ENCODE results near the gene KIAA0753. TPM values are rescaled to one million over a fixed set of nuclear protein-coding genes. Genes with fewer than 3 reads are reported as not detected.

KIAA0753 gene
- total RNA-seq, 1 experiment from 2014 or later = 5.7 TPM

- Histone ChIP-seq H3K4me3 (no peak overlapping the region), H3K27me3 (no peaks in the 10 kb centered on the region), H3K9me3 (no peaks in the 10 kb centered on the region), H3K36me3 (no peaks in the 10 kb centered on the region)
- DNase-seq = peak; percentile 62
These were observed 88.5 kb downstream of the KIAA0753 start for GRCh38 chr17:6551869-6552531.

GRCh38 chr17:6551356-6551755, 89.2 kb downstream of the KIAA0753 start:
- Histone ChIP-seq H3K4me3 (no peak overlapping the region), H3K36me3 (no peaks in the 10 kb centered on the region), H3K9me3 (no peaks in the 10 kb centered on the region), H3K27me3 (no peaks in the 10 kb centered on the region)
- no peak for DNase-seq

- no peaks in the 10 kb centered on the region for H3K36me3 ChIP-seq
- no peak overlapping the region for H3K4me3 ChIP-seq
- no peaks in the 10 kb centered on the region for H3K27me3 ChIP-seq
- no peak for DNase-seq
- H3K9me3 ChIP-seq = no peaks in the 10 kb centered on the region
These were observed 91.0 kb downstream of the KIAA0753 start for GRCh38 chr17:6549384-6550036.

- Histone ChIP-seq H3K9me3 (no peaks in the 10 kb centered on the region), H3K4me3 (no peak overlapping the region), H3K27me3 (no peaks in the 10 kb centered on the region), H3K36me3 (no peaks in the 10 kb centered on the region)
- DNase-seq = no peak
These were observed 91.8 kb downstream of the KIAA0753 start for GRCh38 chr17:6548578-6549330.

GRCh38 chr17:6548034-6548433, 92.5 kb downstream of the KIAA0753 start:
- Histone ChIP-seq H3K36me3 (no peaks in the 10 kb centered on the region), H3K9me3 (no peaks in the 10 kb centered on the region), H3K4me3 (no peak overlapping the region), H3K27me3 (no peaks in the 10 kb centered on the region)
- DNase-seq = no peak

- Histone ChIP-seq H3K9me3 (no peaks in the 10 kb centered on the region), H3K27me3 (no peaks in the 10 kb centered on the region), H3K36me3 (no peaks in the 10 kb centered on the region), H3K4me3 (no peak overlapping the region)
- no peak for DNase-seq
These were observed 93.2 kb downstream of the KIAA0753 start for GRCh38 chr17:6547336-6547735.

GRCh38 chr17:6546069-6546718, 94.3 kb downstream of the KIAA0753 start:
- Histone ChIP-seq H3K36me3 (no peaks in the 10 kb centered on the region), H3K27me3 (no peaks in the 10 kb centered on the region), H3K9me3 (no peaks in the 10 kb centered on the region), H3K4me3 (no peak overlapping the region)
- DNase-seq = peak; percentile 42

GRCh38 chr17:6545291-6545690, 95.2 kb downstream of the KIAA0753 start:
- no peaks in the 10 kb centered on the region for H3K9me3 ChIP-seq
- H3K27me3 ChIP-seq = no peaks in the 10 kb centered on the region
- H3K36me3 ChIP-seq = no peaks in the 10 kb centered on the region
- no peak for DNase-seq
- no peak overlapping the region for H3K4me3 ChIP-seq

GRCh38 chr17:6544011-6544370, 96.5 kb downstream of the KIAA0753 start:
- H3K9me3 ChIP-seq = no peaks in the 10 kb centered on the region
- DNase-seq = no peak
- no peaks in the 10 kb centered on the region for H3K27me3 ChIP-seq
- H3K4me3 ChIP-seq = no peak overlapping the region
- no peaks in the 10 kb centered on the region for H3K36me3 ChIP-seq

- Histone ChIP-seq H3K4me3 (no peak overlapping the region), H3K9me3 (no peaks in the 10 kb centered on the region), H3K27me3 (no peaks in the 10 kb centered on the region), H3K36me3 (no peaks in the 10 kb centered on the region)
- DNase-seq = no peak
These were observed 97.2 kb downstream of the KIAA0753 start for GRCh38 chr17:6543079-6544010.

GRCh38 chr17:6542577-6542976, 97.9 kb downstream of the KIAA0753 start:
- DNase-seq = no peak

GRCh38 chr17:6541886-6542285, 98.6 kb downstream of the KIAA0753 start:
- Histone ChIP-seq H3K9me3 (no peaks in the 10 kb centered on the region), H3K36me3 (no peaks in the 10 kb centered on the region), H3K4me3 (no peak overlapping the region), H3K27me3 (no peaks in the 10 kb centered on the region)
- no peak for DNase-seq

More at GRCh38 chr17:6542577-6542976, 97.9 kb downstream of the KIAA0753 start:
- Histone ChIP-seq H3K4me3 (no peak overlapping the region), H3K36me3 (no peaks in the 10 kb centered on the region), H3K27me3 (no peaks in the 10 kb centered on the region), H3K9me3 (no peaks in the 10 kb centered on the region)

GRCh38 chr17:6539871-6540270, 100.6 kb downstream of the KIAA0753 start:
- Histone ChIP-seq H3K4me3 (no peak overlapping the region), H3K9me3 (no peaks in the 10 kb centered on the region), H3K27me3 (no peaks in the 10 kb centered on the region), H3K36me3 (no peaks in the 10 kb centered on the region)
- DNase-seq = no peak

- Histone ChIP-seq H3K9me3 (no peaks in the 10 kb centered on the region), H3K27me3 (no peaks in the 10 kb centered on the region), H3K36me3 (no peaks in the 10 kb centered on the region), H3K4me3 (no peak overlapping the region)
- DNase-seq = no peak
These were observed 103.9 kb downstream of the KIAA0753 start for GRCh38 chr17:6536566-6537065.

- DNase-seq = no peak
- Histone ChIP-seq H3K9me3 (no peaks in the 10 kb centered on the region), H3K4me3 (no peak overlapping the region), H3K27me3 (no peaks in the 10 kb centered on the region), H3K36me3 (no peaks in the 10 kb centered on the region)
These were observed 104.5 kb downstream of the KIAA0753 start for GRCh38 chr17:6536053-6536452.

- Histone ChIP-seq H3K9me3 (no peaks in the 10 kb centered on the region), H3K36me3 (no peaks in the 10 kb centered on the region), H3K27me3 (no peaks in the 10 kb centered on the region), H3K4me3 (no peak overlapping the region)
- no peak for DNase-seq
These were observed 105.5 kb downstream of the KIAA0753 start for GRCh38 chr17:6534846-6535514.
